Duodenal mucosa (tissue), 2 donors: Measurements from ENCODE around the gene FTO.

Source experiments
- H3K27ac ChIP-seq: one replicate; pipeline ENCODE4 v1.7.0; 2013; ENCODE audit warnings: low read depth, low read length
- H3K27me3 ChIP-seq, 2 donors: one replicate each; pipeline ENCODE4 v1.7.0; 2013; ENCODE audit warnings: low read length in 2 of 2, control low read depth in 1 of 2; ENCODE audit not compliant: insufficient read depth in 2 of 2, control insufficient read depth in 1 of 2
- H3K36me3 ChIP-seq, 2 donors: one replicate each; pipeline ENCODE4 v1.7.0; 2013; ENCODE audit warnings: low read length in 2 of 2, control low read depth in 1 of 2; ENCODE audit not compliant: insufficient read depth in 2 of 2, control insufficient read depth in 1 of 2
- H3K4me1 ChIP-seq, 2 donors: one replicate each; pipeline ENCODE4 v1.7.0; 2013; ENCODE audit warnings: low read length in 2 of 2, control low read depth in 1 of 2; ENCODE audit not compliant: insufficient read depth in 2 of 2, control insufficient read depth in 1 of 2
- H3K4me3 ChIP-seq, 2 donors: one replicate each; pipeline ENCODE4 v1.7.0; 2013; ENCODE audit warnings: low read length in 2 of 2, low read depth in 1 of 2
- H3K9ac ChIP-seq, 2 donors: one replicate each; pipeline ENCODE4 v1.7.0; 2013; ENCODE audit warnings: low read length in 2 of 2, low read depth in 1 of 2
- H3K9me3 ChIP-seq, 2 donors: one replicate each; pipeline ENCODE4 v1.7.0; 2013; ENCODE audit warnings: low read length in 2 of 2, control low read depth in 1 of 2; ENCODE audit not compliant: control insufficient read depth in 1 of 2

Gene FTO

DNA sequence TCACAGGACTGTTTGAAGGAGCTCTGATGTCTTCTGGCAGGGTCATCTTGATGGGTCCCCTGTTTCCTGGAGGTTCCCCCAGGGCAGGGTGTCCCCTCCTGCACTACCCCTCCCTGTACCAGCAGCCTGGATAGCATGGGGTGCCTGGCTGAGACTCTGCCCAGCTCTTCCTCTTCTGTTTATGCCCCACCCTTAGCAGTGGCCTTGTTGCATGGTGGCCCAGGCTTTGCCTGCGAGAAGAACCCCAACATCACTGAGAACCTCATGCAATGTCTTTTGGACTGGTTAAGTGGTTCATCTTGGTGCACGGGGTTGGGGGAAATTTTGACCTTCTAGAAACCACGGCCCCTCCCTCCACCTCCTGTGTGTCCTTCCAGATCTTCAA is 460.8 kb downstream of the FTO start:
- no peaks in the 10 kb centered on the region for H3K4me1 ChIP-seq
- no peak overlapping the region for H3K27ac ChIP-seq
- no peak overlapping the region for H3K4me3 ChIP-seq
- no peaks in the 10 kb centered on the region for H3K27me3 ChIP-seq
- H3K9ac ChIP-seq, result no peak overlapping the region
- no peaks in the 10 kb centered on the region for H3K9me3 ChIP-seq
- H3K36me3 ChIP-seq, result no peaks in the 10 kb centered on the region

DNA sequence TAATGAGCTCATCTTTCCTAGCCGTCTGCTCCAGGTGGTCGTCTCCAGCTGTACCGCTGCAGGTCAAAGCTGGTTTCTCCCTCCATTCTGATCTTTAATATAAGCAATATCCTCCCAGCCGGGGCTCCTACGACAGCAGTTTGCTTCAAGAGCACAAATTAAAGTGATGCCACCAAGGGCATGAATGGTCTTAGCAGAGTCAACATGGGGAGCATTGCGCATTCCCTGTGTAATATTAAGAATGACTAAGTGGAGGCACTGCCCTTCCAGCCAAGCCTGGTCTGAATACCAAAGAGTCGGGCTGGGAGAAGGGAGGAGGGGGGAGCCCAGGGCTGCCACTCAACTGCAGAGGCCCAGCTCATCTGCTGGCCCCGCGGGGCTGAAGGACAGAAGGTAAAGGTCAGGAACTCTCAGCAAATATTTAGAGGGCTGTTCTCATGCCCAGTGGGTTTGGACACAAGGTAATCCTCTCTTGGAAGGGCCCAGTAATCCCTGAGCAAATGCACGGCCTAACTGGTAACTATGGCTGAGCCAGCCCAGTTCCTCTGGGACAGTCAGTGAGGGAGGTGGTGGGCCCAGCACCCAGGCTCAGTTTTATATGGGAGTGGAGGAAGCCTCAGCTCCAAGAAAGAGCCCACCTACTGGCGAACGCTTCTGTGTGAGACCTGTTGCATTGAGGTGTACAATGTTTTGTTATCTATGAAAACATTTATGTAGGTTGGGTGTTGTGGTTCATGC is 461.4 kb downstream of the FTO start:
- Histone ChIP-seq H3K4me1 (no peaks in the 10 kb centered on the region), H3K9ac (no peak overlapping the region), H3K27ac (no peak overlapping the region), H3K36me3 (no peaks in the 10 kb centered on the region), H3K27me3 (no peaks in the 10 kb centered on the region), H3K9me3 (no peaks in the 10 kb centered on the region), H3K4me3 (no peak overlapping the region)

- Histone ChIP-seq H3K27ac (no peak overlapping the region), H3K36me3 (no peaks in the 10 kb centered on the region), H3K9me3 (no peaks in the 10 kb centered on the region), H3K4me1 (no peaks in the 10 kb centered on the region), H3K4me3 (no peak overlapping the region), H3K9ac (no peak overlapping the region), H3K27me3 (peaks cover 0 to under 1% of the 10 kb centered on the region in 2 donors)
Measured at GRCh38 chr16:54165912-54166865, 462.2 kb downstream of the FTO start.

DNA sequence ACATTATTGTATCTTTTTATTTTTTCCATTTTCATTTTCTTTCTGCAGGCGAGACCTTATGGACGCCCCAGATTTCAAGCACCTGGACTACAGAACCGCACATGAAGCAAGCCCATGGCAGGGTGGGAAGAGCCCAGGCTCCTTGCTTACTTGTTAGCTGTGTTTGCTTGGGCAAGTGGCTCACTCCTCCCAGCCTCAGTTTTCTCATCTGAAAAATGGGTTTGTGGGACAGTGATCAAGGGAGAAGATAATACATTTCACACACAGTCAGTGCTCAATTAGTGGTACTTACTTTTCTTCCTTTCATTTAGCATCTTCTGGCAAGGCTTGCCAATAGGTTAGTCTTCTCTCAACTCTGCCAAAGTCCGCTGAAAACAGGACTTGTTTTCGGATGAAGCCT is 465.2 kb downstream of the FTO start:
- Histone ChIP-seq H3K9me3 (no peaks in the 10 kb centered on the region), H3K4me1 (peaks cover 0 to 11% of the 10 kb centered on the region in 2 donors), H3K27ac (no peak overlapping the region), H3K36me3 (no peaks in the 10 kb centered on the region), H3K4me3 (no peak overlapping the region), H3K27me3 (peaks cover 3 to 19% of the 10 kb centered on the region in 2 donors), H3K9ac (no peak overlapping the region)

DNA sequence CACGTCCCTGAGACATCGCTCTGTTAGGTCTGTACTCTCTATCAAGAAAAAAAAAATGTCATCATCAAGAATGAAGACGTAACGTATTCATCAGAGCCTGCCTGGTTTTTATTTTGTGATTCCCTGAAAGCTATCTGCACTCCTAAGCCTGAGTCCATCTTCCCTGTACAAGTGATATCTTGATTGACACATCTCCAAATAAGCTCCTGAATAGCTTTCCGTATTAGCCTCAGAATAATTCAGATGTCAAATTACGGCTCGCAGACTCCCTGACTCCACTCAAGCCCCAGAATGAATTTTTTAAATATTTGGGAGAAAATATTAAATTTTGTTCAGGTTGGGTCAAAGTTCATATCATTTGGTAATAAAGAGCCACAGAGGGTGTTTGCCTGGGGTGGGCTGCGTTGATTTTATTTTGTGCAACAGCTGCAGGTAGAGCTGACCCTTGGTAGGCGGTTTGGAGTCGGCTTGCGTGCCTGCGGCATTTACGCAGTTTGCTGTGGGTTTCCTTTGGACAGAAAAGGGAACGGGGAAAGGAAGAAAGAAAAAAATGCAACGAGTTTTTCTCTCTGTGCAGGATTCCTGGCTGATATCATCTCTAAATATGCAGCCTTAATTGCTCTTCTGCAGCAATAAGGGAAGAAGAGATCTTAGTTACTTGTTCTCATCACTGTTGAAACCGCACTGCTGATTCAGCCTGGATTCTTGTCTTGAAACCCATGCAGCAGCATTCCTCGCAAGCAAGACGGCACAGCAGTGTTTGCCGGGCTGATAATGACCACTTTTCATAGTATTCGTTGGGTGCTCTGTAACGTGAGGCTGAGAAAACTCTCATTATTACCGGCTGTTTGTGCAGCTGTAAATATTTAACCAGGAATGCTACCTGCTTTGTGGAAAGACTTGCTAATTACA is 467.9 kb downstream of the FTO start:
- Histone ChIP-seq H3K9me3 (no peaks in the 10 kb centered on the region), H3K9ac (no peak overlapping the region), H3K36me3 (no peaks in the 10 kb centered on the region), H3K4me1 (peaks cover 4 to 24% of the 10 kb centered on the region in 2 donors), H3K4me3 (no peak overlapping the region), H3K27me3 (peaks cover 4 to 21% of the 10 kb centered on the region in 2 donors), H3K27ac (no peak overlapping the region)

- no peak overlapping the region for H3K9ac ChIP-seq
- H3K27ac ChIP-seq, result no peak overlapping the region
- H3K36me3 ChIP-seq, result no peaks in the 10 kb centered on the region
- peaks cover 4 to 24% of the 10 kb centered on the region in 2 donors for H3K4me1 ChIP-seq
- H3K9me3 ChIP-seq, result no peaks in the 10 kb centered on the region
- no peak overlapping the region for H3K4me3 ChIP-seq
- H3K27me3 ChIP-seq, result peaks cover 4 to 21% of the 10 kb centered on the region in 2 donors
Measured at GRCh38 chr16:54173490-54173889, 469.5 kb downstream of the FTO start.

DNA sequence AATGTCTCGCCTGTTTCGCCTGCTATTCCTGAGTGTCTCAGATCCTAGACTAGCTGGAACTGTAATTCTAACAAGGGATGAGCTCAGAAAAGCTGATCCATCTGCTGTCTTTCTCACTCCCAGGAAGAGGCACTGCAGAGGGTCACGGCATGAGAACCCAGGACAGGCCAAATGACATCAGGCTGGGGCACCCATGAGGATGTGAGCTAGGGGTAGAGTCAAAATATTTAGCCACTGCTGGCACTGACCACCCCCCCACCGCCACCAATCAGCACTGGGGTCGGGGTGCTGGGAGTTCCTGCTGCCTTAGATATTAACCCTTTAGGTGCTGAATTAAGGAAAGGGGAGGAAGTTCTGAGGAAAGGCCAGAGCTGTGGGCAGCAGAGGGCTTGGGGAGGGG is 470.2 kb downstream of the FTO start:
- H3K4me1 ChIP-seq, result peaks cover 4 to 24% of the 10 kb centered on the region in 2 donors
- no peak overlapping the region for H3K4me3 ChIP-seq
- peaks cover 4 to 21% of the 10 kb centered on the region in 2 donors for H3K27me3 ChIP-seq
- H3K27ac ChIP-seq, result no peak overlapping the region
- H3K36me3 ChIP-seq, result no peaks in the 10 kb centered on the region
- H3K9me3 ChIP-seq, result no peaks in the 10 kb centered on the region
- no peak overlapping the region for H3K9ac ChIP-seq

DNA sequence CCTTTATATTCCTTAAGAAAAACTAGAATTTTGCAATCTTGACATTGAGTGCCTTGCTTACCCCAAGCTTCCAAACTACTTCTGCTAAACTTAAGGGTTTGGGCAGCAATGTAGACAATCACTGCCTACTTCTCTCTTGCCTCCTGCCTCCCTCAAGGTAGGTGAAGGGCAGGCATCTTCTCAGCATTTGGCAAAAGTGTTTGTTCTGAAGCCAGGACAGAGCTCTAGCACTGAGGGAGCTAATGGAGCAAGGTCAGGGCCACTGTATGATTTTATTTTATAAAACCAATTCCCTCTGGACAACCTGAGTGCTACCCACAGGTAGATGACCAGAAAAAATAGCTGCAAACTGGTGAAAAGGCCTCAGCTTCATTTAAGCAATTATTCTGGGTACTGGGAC is 470.8 kb downstream of the FTO start:
- no peak overlapping the region for H3K27ac ChIP-seq
- peaks cover 4 to 24% of the 10 kb centered on the region in 2 donors for H3K4me1 ChIP-seq
- no peaks in the 10 kb centered on the region for H3K9me3 ChIP-seq
- H3K9ac ChIP-seq, result no peak overlapping the region
- H3K36me3 ChIP-seq, result no peaks in the 10 kb centered on the region
- H3K27me3 ChIP-seq, result peaks cover 4 to 21% of the 10 kb centered on the region in 2 donors
- H3K4me3 ChIP-seq, result no peak overlapping the region

DNA sequence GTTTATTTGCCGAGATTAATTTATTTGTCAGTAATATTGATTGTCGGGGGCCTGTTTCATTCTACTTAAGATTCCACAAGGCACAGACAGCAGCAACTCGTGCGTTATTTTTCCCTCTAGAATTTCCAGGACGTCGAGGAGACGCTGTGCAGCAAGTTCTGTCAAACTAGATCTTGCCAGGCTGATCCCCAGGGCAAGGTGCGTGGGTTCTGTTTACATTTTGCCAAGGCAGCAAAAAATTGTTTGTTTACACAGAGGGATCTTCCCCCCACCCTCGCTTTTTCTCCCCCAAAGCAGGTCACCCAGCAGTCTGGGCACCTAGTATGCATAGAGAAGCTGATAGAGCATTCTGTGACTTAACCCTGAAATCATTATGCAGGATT is 471.2 kb downstream of the FTO start:
- no peak overlapping the region for H3K27ac ChIP-seq
- H3K36me3 ChIP-seq, result no peaks in the 10 kb centered on the region
- H3K27me3 ChIP-seq, result peaks cover 4 to 21% of the 10 kb centered on the region in 2 donors
- H3K9me3 ChIP-seq, result no peaks in the 10 kb centered on the region
- no peak overlapping the region for H3K9ac ChIP-seq
- peak overlapping the region in 1 of 2 donors; percentile 19 for H3K4me3 ChIP-seq
- H3K4me1 ChIP-seq, result peaks cover 4 to 24% of the 10 kb centered on the region in 2 donors
